CD14-positive monocyte (primary cell): Measurements from ENCODE around the gene ANP32B. TPM values are rescaled to one million over a fixed set of nuclear protein-coding genes. Genes with fewer than 3 reads are reported as not detected.
A peak's percentile ranks its signal among the peaks of the same experiment; 100 is the strongest.

Experiments used
- DNase-seq, 3 donors: peaks; one replicate each; pipeline ENCODE4 v3.0.0-alpha.2; 2011 to 2022
- H2AFZ ChIP-seq: 2 replicates; pipeline ENCODE4 v1.6.0; 2012; ENCODE audit warnings: mild to moderate bottlenecking, low read depth, low read length, inconsistent platforms; ENCODE audit not compliant: insufficient read depth, poor library complexity, severe bottlenecking
- H3K27ac ChIP-seq, 2 donors: 1 replicate in 1 of 2; 2 replicates in 1 of 2; pipeline ENCODE4 v1.5.1; 2012 to 2013; ENCODE audit warnings: low read length in 2 of 2, control low read depth in 1 of 2, inconsistent platforms in 1 of 2, low read depth in 1 of 2, mild to moderate bottlenecking in 1 of 2
- H3K27me3 ChIP-seq, 2 donors: one replicate each; pipeline versions ENCODE4 v1.6.0 to v1.6.1; 2011 to 2013; ENCODE audit warnings: low read length in 2 of 2; ENCODE audit not compliant: control insufficient read depth in 2 of 2, insufficient read depth in 2 of 2
- H3K36me3 ChIP-seq, 2 donors: replicated peaks in 1 of 2; 1 replicate in 1 of 2; 2 replicates in 1 of 2; pipeline versions ENCODE4 v1.5.1 to v1.6.1; 2012 to 2013; ENCODE audit warnings: low read length in 2 of 2, control low read depth in 1 of 2, inconsistent platforms in 1 of 2, mild to moderate bottlenecking in 1 of 2; ENCODE audit not compliant: insufficient read depth in 2 of 2, control insufficient read depth in 1 of 2
- H3K4me1 ChIP-seq, 2 donors: 1 replicate in 1 of 2; 2 replicates in 1 of 2; pipeline versions ENCODE4 v1.5.1 to v1.6.1; 2012 to 2013; ENCODE audit warnings: low read length in 2 of 2, control low read depth in 1 of 2, inconsistent platforms in 1 of 2, mild to moderate bottlenecking in 1 of 2, moderate library complexity in 1 of 2; ENCODE audit not compliant: insufficient read depth in 2 of 2, control insufficient read depth in 1 of 2
- H3K4me2 ChIP-seq: replicated peaks from 2 replicates; pipeline ENCODE3; 2012; ENCODE audit warnings: low read length, moderate library complexity, mild to moderate bottlenecking; ENCODE audit not compliant: poor library complexity, severe bottlenecking; ENCODE audit errors: extremely low read depth
- H3K4me3 ChIP-seq, 3 experiments: fragments of 200-600 bp in 1 of 3; sonication (generic) in 1 of 3; replicated peaks in 1 of 3; 1 replicate in 2 of 3; 2 replicates in 1 of 3; pipeline ENCODE4 v1.5.1; 2011 to 2013; ENCODE audit warnings: low read length in 3 of 3, mild to moderate bottlenecking in 3 of 3, control low read depth in 2 of 3, low read depth in 2 of 3, inconsistent platforms in 1 of 3, moderate library complexity in 1 of 3
- H3K79me2 ChIP-seq: 2 replicates; pipeline ENCODE4 v1.6.0; 2012; ENCODE audit warnings: mild to moderate bottlenecking, control low read depth, inconsistent platforms, low read length, moderate library complexity; ENCODE audit not compliant: insufficient read depth
- H3K9ac ChIP-seq: 2 replicates; pipeline ENCODE4 v1.6.0; 2017; ENCODE audit warnings: low read length, mild to moderate bottlenecking; ENCODE audit not compliant: insufficient read depth, poor library complexity, severe bottlenecking
- H3K9me3 ChIP-seq, 2 donors: replicated peaks in 1 of 2; 1 replicate in 1 of 2; 2 replicates in 1 of 2; pipeline versions ENCODE4 v1.5.1 to v1.6.1; 2012 to 2013; ENCODE audit warnings: low read length in 2 of 2, control low read depth in 1 of 2; ENCODE audit not compliant: control insufficient read depth in 1 of 2, insufficient read depth in 1 of 2
- H4K20me1 ChIP-seq: 2 replicates; pipeline ENCODE4 v1.6.0; 2012; ENCODE audit warnings: mild to moderate bottlenecking, low read length, control low read depth, moderate library complexity; ENCODE audit not compliant: insufficient read depth
- H3K27ac Mint-ChIP-seq, 7 donors: one replicate each; pipeline ENCODE4 v1.8.0; 2020; ENCODE audit warnings: mild to moderate bottlenecking in 7 of 7, mixed read lengths in 7 of 7, moderate library complexity in 6 of 7, inconsistent platforms in 2 of 7
- H3K27me3 Mint-ChIP-seq, 3 donors: one replicate each; pipeline ENCODE4 v1.8.0; 2021 to 2022; ENCODE audit warnings: low read depth in 3 of 3, mild to moderate bottlenecking in 3 of 3, mixed read lengths in 3 of 3, moderate library complexity in 3 of 3, inconsistent platforms in 1 of 3
- H3K36me3 Mint-ChIP-seq, 2 donors: one replicate each; pipeline ENCODE4 v1.8.0; 2020; ENCODE audit warnings: mixed read lengths in 2 of 2, inconsistent platforms in 1 of 2, mild to moderate bottlenecking in 1 of 2
- H3K4me1 Mint-ChIP-seq: one replicate; pipeline ENCODE4 v1.8.0; 2020; ENCODE audit warnings: mild to moderate bottlenecking, mixed read lengths
- H3K4me3 Mint-ChIP-seq, 2 donors: one replicate each; pipeline ENCODE4 v1.8.0; 2020; ENCODE audit warnings: mild to moderate bottlenecking in 2 of 2, mixed read lengths in 2 of 2, moderate library complexity in 1 of 2
- H3K9me3 Mint-ChIP-seq, 7 donors: one replicate each; pipeline ENCODE4 v1.8.0; 2020 to 2022; ENCODE audit warnings: mixed read lengths in 7 of 7, mild to moderate bottlenecking in 6 of 7, moderate library complexity in 6 of 7, inconsistent platforms in 2 of 7
- CTCF ChIP-seq: fragments of 200-600 bp; IDR thresholded peaks from one replicate; pipeline ENCODE4 v1.8.0; 2022; ENCODE audit warnings: antibody characterized with exemption, mild to moderate bottlenecking
- WGBS: methylation state at CpG from one replicate; pipeline ENCODE4 v1.1.5; 2013; ENCODE audit warnings: missing lambda C conversion rate; ENCODE audit not compliant: insufficient coverage; 5-methylcytosine and 5-hydroxymethylcytosine counted together
- intact Hi-C, 2 donors: fragments of 100-400 bp; cut with micrococcal nuclease; formaldehyde crosslinking; loops; one replicate each; pipeline versions ENCODE4 v1.15.0 to v1.15.1; 2023
- polyA plus RNA-seq, 3 donors: library from polyadenylated mRNA; depleted of rRNA in 1 of 3; unstranded in 2 of 3; stranded (reverse) in 1 of 3; fragments of 300-500 nt in 2 of 3; fragments of >200 nt in 1 of 3; fragmentation: Illumina TruSeq in 2 of 3; gene quantifications; 1 replicate in 2 of 3; 2 replicates in 1 of 3; pipeline ENCODE4 v1.2.3, GENCODE V29; 2012 to 2021

ANP32B gene
- polyA plus RNA-seq, 3 donors: 29.7 to 40.7 (median 30.8) TPM

- Histone ChIP-seq H3K4me2 (peak overlapping the region; percentile 86), H3K27me3 (peaks cover 0 to 8% of the 10 kb centered on the region in 2 donors), H3K9ac (peak overlapping the region; percentile 90), H3K4me3 (peak overlapping the region; percentile 45 to 95 (median 65)), H4K20me1 (peaks cover 20% of the 10 kb centered on the region), H3K4me1 (peaks cover 25 to 36% of the 10 kb centered on the region in 2 donors), H3K27ac (peak overlapping the region; percentile 47 to 78), H2AFZ (peak overlapping the region; percentile 98), H3K36me3 (no peaks in the 10 kb centered on the region), H3K79me2 (peaks cover 50% of the 10 kb centered on the region), H3K9me3 (no peaks in the 10 kb centered on the region)
- peak overlapping the region in 2 of 7 donors; percentile 76 to 79 for H3K27ac Mint-ChIP-seq
- H3K4me1 Mint-ChIP-seq: peaks cover 25% of the 10 kb centered on the region
- intact Hi-C loops: loop anchor here in 1 of 2 donors (10.0 kb wide), 1 partner anchor 73 kb away; the partner anchor contains the start of gene NANS
- H3K36me3 Mint-ChIP-seq: no peaks in the 10 kb centered on the region
- TF ChIP-seq CTCF: no peak
- peaks cover 3 to 6% (median 3%) of the 10 kb centered on the region in 3 donors for H3K27me3 Mint-ChIP-seq
- WGBS: 0% methylated on average over 5 of the region's 15 CpGs
- DNase-seq: no peak
- H3K9me3 Mint-ChIP-seq: peaks cover 0 to 2% (median 0%) of the 10 kb centered on the region in 7 donors
- peak overlapping the region; percentile 73 to 85 for H3K4me3 Mint-ChIP-seq
These were observed 1.1 kb upstream of the ANP32B start for GRCh38 chr9:97981846-97982682.

- peaks cover 28 to 43% of the 10 kb centered on the region in 2 donors for H3K4me1 ChIP-seq
These were observed 547 bp downstream of the ANP32B start for GRCh38 chr9:97983589-97984187.

More at GRCh38 chr9:97983589-97984187, 547 bp downstream of the ANP32B start:
- H3K27ac Mint-ChIP-seq: peak overlapping the region; percentile 59 to 89 (median 85)
- Histone ChIP-seq H4K20me1 (peaks cover 36% of the 10 kb centered on the region), H2AFZ (peak overlapping the region; percentile 85), H3K4me2 (peak overlapping the region; percentile 86), H3K9ac (peak overlapping the region; percentile 90), H3K9me3 (no peaks in the 10 kb centered on the region), H3K27me3 (peaks cover 0 to 8% of the 10 kb centered on the region in 2 donors), H3K36me3 (no peaks in the 10 kb centered on the region), H3K27ac (peak overlapping the region; percentile 83 to 87), H3K4me3 (peak overlapping the region; percentile 82 to 95 (median 95)), H3K79me2 (peaks cover 66% of the 10 kb centered on the region)
- peaks cover 37% of the 10 kb centered on the region for H3K4me1 Mint-ChIP-seq
- peaks cover 0 to 2% (median 0%) of the 10 kb centered on the region in 7 donors for H3K9me3 Mint-ChIP-seq
- no peak for TF ChIP-seq CTCF
- peaks cover 3 to 6% (median 3%) of the 10 kb centered on the region in 3 donors for H3K27me3 Mint-ChIP-seq
- H3K36me3 Mint-ChIP-seq: no peaks in the 10 kb centered on the region
- DNase-seq: peak in 2 of 3 donors; percentile 30 to 50
- WGBS: under 1% methylated on average over 66 of the region's 70 CpGs
- peak overlapping the region; percentile 83 to 90 for H3K4me3 Mint-ChIP-seq
- intact Hi-C loops: loop anchor here in 1 of 2 donors (10.0 kb wide), 1 partner anchor 71 kb away; the partner anchor contains the start of gene NANS
